AG08395 (cell line): ENCODE data around the gene GNA15.

ENCODE experiments used
- DNase-seq: peaks from one replicate; pipeline ENCODE4 v3.0.0; 2012; ENCODE audit warnings: mixed read lengths, low spot score

Gene GNA15

GRCh38 chr19:3106509-3107141 is 29.2 kb upstream of the GNA15 start:
- DNase-seq, result no peak

GRCh38 chr19:3107658-3108057 is 28.2 kb upstream of the GNA15 start:
- DNase-seq, result no peak

GRCh38 chr19:3108775-3109174 is 27.1 kb upstream of the GNA15 start:
- DNase-seq, result peak; percentile 65

GRCh38 chr19:3109491-3109890 is 26.3 kb upstream of the GNA15 start:
- DNase-seq, result no peak

- no peak for DNase-seq
These were observed 25.6 kb upstream of the GNA15 start for GRCh38 chr19:3110126-3110825.

GRCh38 chr19:3111586-3112247 is 24.1 kb upstream of the GNA15 start:
- DNase-seq, result no peak

- no peak for DNase-seq
These were observed 23.3 kb upstream of the GNA15 start for GRCh38 chr19:3112375-3113099.

- DNase-seq, result no peak
These were observed 22.5 kb upstream of the GNA15 start for GRCh38 chr19:3113100-3114017.

GRCh38 chr19:3114018-3114726 is 21.7 kb upstream of the GNA15 start:
- DNase-seq, result no peak

- no peak for DNase-seq
These were observed 21.0 kb upstream of the GNA15 start for GRCh38 chr19:3114811-3115210.

- DNase-seq, result no peak
These were observed 20.4 kb upstream of the GNA15 start for GRCh38 chr19:3115411-3115810.

- DNase-seq, result no peak
These were observed 19.8 kb upstream of the GNA15 start for GRCh38 chr19:3115916-3116602.

GRCh38 chr19:3116621-3117020 is 19.2 kb upstream of the GNA15 start:
- no peak for DNase-seq

GRCh38 chr19:3117716-3118115 is 18.1 kb upstream of the GNA15 start:
- no peak for DNase-seq

- no peak for DNase-seq
These were observed 17.4 kb upstream of the GNA15 start for GRCh38 chr19:3118232-3119070.

- DNase-seq, result no peak
These were observed 16.7 kb upstream of the GNA15 start for GRCh38 chr19:3119071-3119595.

- no peak for DNase-seq
These were observed 16.0 kb upstream of the GNA15 start for GRCh38 chr19:3119693-3120380.

- no peak for DNase-seq
These were observed 15.1 kb upstream of the GNA15 start for GRCh38 chr19:3120611-3121276.
